HG02885 (cell line): ENCODE data around the gene HIRA.
"Not testable (repeated sequence)": the region's sequence is repeated elsewhere in the genome, so short reads cannot be mapped to it uniquely, and the experiment has no call there.

Experiments
- ATAC-seq: cut with Tn5 transposase; IDR thresholded peaks from one replicate; pipeline ENCODE4 v1.9.1; 2021; ENCODE audit warnings: mild to moderate bottlenecking; ENCODE audit not compliant: unreplicated experiment, poor library complexity

Gene HIRA

DNA sequence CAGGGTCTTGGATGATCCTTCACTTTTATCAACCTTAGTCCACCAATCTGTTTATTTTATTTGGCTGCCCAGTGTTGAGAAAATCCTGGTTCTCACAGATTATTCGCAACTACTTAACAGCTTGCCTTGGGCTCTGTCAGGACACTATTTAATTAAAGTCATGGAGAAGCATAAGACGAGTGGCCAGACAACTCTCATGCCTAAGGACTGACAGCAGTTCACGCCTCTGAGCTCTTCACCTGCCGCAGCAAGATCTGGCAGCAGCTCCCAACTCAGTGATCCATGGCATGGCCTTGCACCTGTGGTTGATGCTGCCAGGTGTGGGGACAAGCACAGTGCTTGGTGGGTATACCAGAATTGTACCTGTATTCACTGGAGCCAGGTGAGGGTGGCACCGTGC lies 37.8 kb downstream of the HIRA start:
- no peak for ATAC-seq

- ATAC-seq = no peak
Observed at GRCh38 chr22:19387575-19387974, 44.0 kb downstream of the HIRA start.

- no peak for ATAC-seq
Observed at GRCh38 chr22:19387038-19387437, 44.5 kb downstream of the HIRA start.

DNA sequence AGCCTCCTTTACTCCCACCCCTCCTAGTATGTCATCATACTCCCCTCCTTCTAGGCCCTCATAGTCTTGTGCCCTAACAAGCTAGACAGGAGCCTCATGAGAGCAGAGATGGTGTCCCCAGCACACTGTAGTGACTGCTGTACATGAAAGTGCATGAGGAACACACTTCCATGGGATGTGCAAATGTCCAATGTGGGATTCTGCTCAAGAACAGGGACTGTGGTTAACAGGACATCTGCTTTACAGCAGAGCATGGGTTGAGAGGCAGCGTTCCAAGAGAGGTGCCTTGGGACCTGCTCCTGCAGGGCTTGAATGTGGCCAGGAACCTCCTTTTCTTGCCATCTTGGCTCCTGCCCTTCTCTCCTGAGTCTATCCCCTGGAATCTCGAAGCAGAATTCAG lies 45.3 kb downstream of the HIRA start:
- ATAC-seq = no peak

DNA sequence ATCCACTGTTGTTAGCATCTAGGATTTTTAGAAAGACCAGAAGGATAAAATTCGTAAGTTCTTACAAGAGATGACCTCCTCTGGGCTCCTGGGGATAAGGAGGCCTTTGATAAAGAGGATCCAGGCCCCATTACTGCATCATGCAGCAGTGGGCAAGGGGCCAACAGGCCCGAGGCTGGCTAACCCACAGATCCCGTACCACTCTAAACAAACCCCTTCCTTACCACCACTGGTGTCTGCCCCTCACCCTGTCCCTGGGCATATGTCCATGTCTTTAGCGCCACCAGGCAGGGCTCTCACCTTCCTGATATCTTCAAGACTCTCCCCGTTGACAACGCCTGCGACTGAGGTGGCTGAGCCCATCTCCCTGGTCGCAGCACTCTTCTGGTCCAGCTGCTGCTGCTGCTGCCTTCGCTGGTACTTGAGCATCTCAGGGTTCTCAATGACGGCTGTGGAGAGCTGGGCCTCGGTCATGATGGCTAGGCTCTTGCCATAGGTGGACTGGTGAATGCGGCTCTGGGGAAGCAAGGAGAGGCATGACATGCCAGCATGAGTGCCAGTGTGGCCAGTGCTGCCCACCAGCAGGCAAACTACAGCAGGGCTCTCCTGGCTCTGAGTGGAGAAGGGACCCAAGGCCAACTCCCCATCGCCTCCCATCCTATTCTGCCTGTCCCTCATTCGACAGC lies 46.2 kb downstream of the HIRA start:
- no peak for ATAC-seq

- no peak for ATAC-seq
Observed at GRCh38 chr22:19383292-19383691, 48.2 kb downstream of the HIRA start.

DNA sequence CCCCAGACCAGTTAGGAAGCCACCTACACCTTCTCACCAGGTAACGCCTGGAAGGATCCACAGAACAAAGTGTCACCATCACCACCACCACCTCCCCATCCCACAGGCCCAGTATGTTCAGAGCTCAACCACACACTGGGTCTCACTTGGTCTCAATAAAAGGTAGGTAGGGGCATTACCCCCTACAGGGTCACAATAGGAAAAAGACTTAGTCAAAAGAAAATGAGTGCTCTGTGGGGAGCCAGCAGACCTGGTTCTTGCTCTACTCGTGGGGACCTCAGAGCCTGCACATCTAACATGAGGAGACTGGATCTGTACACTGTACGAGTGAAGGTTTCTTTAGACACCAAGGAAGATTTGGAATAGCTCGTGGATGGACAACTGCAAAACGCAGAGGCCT lies 49.3 kb downstream of the HIRA start:
- ATAC-seq = no peak

GRCh38 chr22:19378344-19378674 lies 53.2 kb downstream of the HIRA start:
- no peak for ATAC-seq

DNA sequence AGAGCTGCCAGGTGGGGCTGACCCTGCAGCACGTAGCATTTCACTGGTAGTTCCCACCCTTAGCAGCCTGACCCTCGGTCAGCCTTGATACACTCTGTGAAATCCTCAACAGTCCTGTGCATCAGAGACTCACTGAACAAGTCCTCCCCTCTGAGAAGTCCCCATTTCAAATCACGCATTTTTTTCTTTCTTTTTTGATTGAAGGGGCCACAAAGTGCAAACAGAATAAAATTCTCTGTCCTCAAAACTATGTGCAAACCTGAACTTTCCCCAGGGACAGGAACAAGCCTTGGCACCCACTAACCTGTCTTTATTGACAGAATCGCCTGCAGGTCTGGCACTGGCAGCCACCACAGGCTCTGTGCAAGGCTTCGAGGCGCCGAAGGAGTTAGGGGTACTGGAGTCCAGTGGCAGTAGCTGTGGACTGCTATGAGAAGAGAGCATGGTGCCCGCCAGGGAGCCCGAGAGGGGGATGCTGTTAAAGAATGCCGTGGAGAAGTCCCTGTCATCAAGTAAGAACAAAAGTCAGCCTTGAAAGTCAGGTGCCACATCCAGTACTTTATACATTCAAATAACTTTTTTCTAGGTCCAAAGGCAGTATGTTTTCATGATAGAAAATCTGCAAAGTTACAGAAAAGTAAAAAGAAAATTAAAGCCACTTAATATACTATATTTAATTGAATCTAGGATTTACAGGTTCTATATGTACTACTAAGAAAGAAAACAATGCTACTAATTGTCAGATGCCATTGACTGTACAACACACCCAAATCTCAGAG lies 53.8 kb downstream of the HIRA start:
- ATAC-seq = no peak

DNA sequence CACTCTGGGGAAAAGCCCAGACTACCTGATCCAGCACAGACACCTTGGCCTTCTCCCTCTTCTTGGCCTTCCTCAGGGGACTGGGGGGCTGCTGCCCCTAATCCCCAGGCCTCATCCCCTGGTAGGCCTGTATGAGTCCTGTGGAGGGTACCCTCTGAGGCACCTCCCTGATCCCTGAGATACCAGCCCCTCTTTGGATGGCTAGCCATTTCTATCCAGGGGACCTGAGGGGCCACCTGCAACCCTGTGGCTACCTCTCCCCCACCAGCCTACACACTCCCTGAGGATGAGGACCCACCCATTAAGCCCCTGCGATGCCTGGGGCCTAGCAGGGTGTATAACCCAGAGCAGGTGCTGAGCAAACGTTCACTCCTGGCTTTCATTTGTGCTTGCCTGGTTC lies 54.6 kb downstream of the HIRA start:
- ATAC-seq = no peak

- ATAC-seq = no peak
Observed at GRCh38 chr22:19376247-19376646, 55.3 kb downstream of the HIRA start.

GRCh38 chr22:19375435-19375834 lies 56.1 kb downstream of the HIRA start:
- no peak for ATAC-seq

DNA sequence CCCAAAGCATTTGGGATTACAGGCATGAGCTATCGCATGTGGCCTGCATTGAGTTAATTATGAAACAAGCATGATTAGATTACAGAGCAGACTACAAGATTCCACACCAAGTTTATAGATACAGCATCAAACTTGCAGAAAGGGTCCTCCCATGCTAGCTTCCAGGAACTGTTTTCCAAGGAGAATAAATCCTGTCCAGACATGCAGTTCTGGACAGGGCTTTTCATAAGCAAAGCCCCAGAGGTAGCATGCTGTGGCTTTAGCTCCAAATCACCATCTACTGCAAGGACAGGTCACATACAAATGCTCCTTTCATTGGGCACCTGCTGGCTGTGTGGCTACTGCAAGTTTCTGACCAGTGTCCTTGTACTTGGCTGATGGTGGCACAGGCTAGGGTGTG lies 57.1 kb downstream of the HIRA start:
- no peak for ATAC-seq

- no peak for ATAC-seq
Observed at GRCh38 chr22:19373450-19373849, 58.1 kb downstream of the HIRA start.

- no peak for ATAC-seq
Observed at GRCh38 chr22:19371893-19372292, 59.6 kb downstream of the HIRA start.

- no peak for ATAC-seq
Observed at GRCh38 chr22:19368876-19369275, 62.7 kb downstream of the HIRA start.

- no peak for ATAC-seq
Observed at GRCh38 chr22:19367763-19368367, 63.7 kb downstream of the HIRA start.

- not testable (repeated sequence) for ATAC-seq
Observed at GRCh38 chr22:19363541-19363940, 68.0 kb downstream of the HIRA start.

- peak; percentile 87 for ATAC-seq
Observed at GRCh38 chr22:19361501-19362103, 69.9 kb downstream of the HIRA start.

GRCh38 chr22:19360862-19361261 lies 70.7 kb downstream of the HIRA start:
- no peak for ATAC-seq

DNA sequence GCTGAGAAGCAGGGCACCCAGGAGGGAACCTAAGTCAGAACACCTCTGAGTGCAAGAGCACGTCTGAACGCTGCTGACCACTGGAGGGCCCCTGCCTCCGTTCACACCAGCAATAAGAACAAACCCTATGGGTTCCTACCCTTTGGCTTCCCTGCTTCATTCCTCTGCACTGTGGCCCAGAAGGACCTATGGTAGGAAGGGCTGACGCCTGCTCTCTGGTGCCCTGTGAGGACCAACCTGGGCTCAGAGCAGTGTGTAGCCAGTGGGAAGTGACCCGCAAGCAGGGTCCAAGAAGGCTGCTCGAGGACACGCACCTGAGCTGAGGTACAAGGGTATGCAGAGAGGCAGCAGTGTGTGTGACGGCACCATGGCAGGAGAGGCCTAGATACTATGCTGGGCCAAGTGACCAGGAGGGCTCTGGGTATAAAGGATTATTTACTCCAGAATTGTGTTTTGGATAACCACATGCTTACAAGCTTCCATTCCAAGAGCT lies 71.2 kb downstream of the HIRA start:
- ATAC-seq = no peak
